Gastroesophageal sphincter (tissue), 4 donors: ENCODE measurements around the gene HLA-F. TPM values are rescaled to one million over a fixed set of nuclear protein-coding genes. Genes with fewer than 3 reads are reported as not detected.
A peak's percentile ranks its signal among the peaks of the same experiment; 100 is the strongest.

Experiments used
- ATAC-seq: fragments of 150-250 bp; one replicate; pipeline ENCODE4 v1.9.1; 2016; ENCODE audit warnings: mild to moderate bottlenecking, moderate library complexity
- H3K27ac ChIP-seq, 4 donors: fragments of 200-600 bp; sonication (generic) in 3 of 4; 1 replicate in 3 of 4; 2 replicates in 1 of 4; pipeline ENCODE4 v1.5.1; 2016 to 2019
- H3K27me3 ChIP-seq: fragments of 200-600 bp; sonication (generic); one replicate; pipeline ENCODE4 v1.5.1; 2019
- H3K36me3 ChIP-seq, 2 donors: fragments of 200-600 bp; sonication (generic); one replicate each; pipeline ENCODE4 v1.5.1; 2019; ENCODE audit warnings: control low read depth in 1 of 2
- H3K4me1 ChIP-seq, 3 donors: fragments of 200-600 bp; sonication (generic); 1 replicate in 2 of 3; 2 replicates in 1 of 3; pipeline ENCODE4 v1.5.1; 2016 to 2019; ENCODE audit warnings: control low read depth in 2 of 3
- H3K4me3 ChIP-seq, 2 donors: fragments of 200-600 bp; sonication (generic); one replicate each; pipeline ENCODE4 v1.5.1; 2019; ENCODE audit warnings: mild to moderate bottlenecking in 1 of 2, moderate library complexity in 1 of 2
- H3K9me3 ChIP-seq, 3 donors: fragments of 200-600 bp; sonication (generic); one replicate each; pipeline ENCODE4 v1.5.1; 2017 to 2019; ENCODE audit warnings: control low read depth in 2 of 3
- CTCF ChIP-seq, 4 experiments: fragments of 200-600 bp in 2 of 4; fragments of 450-650 bp in 2 of 4; sonication (generic) in 1 of 4; IDR thresholded peaks; one replicate each; pipeline ENCODE4 v1.5.1; 2017 to 2019; ENCODE audit warnings: antibody characterized with exemption in 4 of 4, mild to moderate bottlenecking in 2 of 4, moderate library complexity in 2 of 4
- EP300 ChIP-seq: sonication (generic); formaldehyde crosslinking; IDR thresholded peaks from one replicate; pipeline ENCODE4 v1.6.1; 2017; ENCODE audit warnings: antibody characterized with exemption, mild to moderate bottlenecking
- POLR2A ChIP-seq, 2 donors: fragments of 450-650 bp; IDR thresholded peaks; one replicate each; pipeline ENCODE4 v1.6.1; 2017; ENCODE audit warnings: antibody characterized with exemption in 2 of 2, mild to moderate bottlenecking in 2 of 2, moderate library complexity in 1 of 2
- POLR2AphosphoS5 ChIP-seq: sonication (generic); formaldehyde crosslinking; IDR thresholded peaks from one replicate; pipeline ENCODE4 v1.6.1; 2017; ENCODE audit warnings: antibody characterized with exemption
- WGBS, 2 donors: methylation state at CpG; one replicate each; pipeline ENCODE4 v1.1.5; 2018; ENCODE audit warnings: low coverage in 1 of 2; 5-methylcytosine and 5-hydroxymethylcytosine counted together
- total RNA-seq, 4 donors: library from RNA; depleted of rRNA; stranded (reverse); fragments of >200 nt; gene quantifications; one replicate each; pipeline ENCODE4 v1.1.0, GENCODE V29; 2016

HLA-F gene
- total RNA-seq, 4 donors from 2014 or later = 39.2 to 73.0 (median 46.4) TPM

GRCh38 chr6:29679962-29680361, 43.3 kb upstream of the HLA-F start:
- Histone ChIP-seq H3K9me3 (no peaks in the 10 kb centered on the region), H3K36me3 (no peaks in the 10 kb centered on the region), H3K4me3 (no peak overlapping the region), H3K27ac (no peak overlapping the region), H3K4me1 (no peaks in the 10 kb centered on the region), H3K27me3 (peaks cover 12% of the 10 kb centered on the region)
- 74% methylated on average over 13 of the region's 13 CpGs; no CpG with 5 or more reads in 1 of the 2 donors for WGBS, 2 donors
- TF ChIP-seq EP300 = no peak
- TF ChIP-seq POLR2A (IDR thresholded peaks at IDR 0.05) = no peak
- TF ChIP-seq POLR2AphosphoS5 = no peak
- TF ChIP-seq CTCF (IDR thresholded peaks at IDR 0.05) = no peak
- ATAC-seq = no peak

GRCh38 chr6:29680416-29680815, 42.8 kb upstream of the HLA-F start:
- ATAC-seq = no peak
- H3K36me3 ChIP-seq = no peaks in the 10 kb centered on the region
- WGBS, 2 donors = 60 to 81% methylated on average over 1 to 11 of the region's 24 CpGs
- H3K4me1 ChIP-seq = no peaks in the 10 kb centered on the region
- H3K9me3 ChIP-seq = no peaks in the 10 kb centered on the region
- no peak overlapping the region for H3K27ac ChIP-seq
- H3K27me3 ChIP-seq = peaks cover 12% of the 10 kb centered on the region
- peak overlapping the region in 1 of 2 donors; percentile 2 for H3K4me3 ChIP-seq
- TF ChIP-seq POLR2AphosphoS5 (no peak), EP300 (no peak), POLR2A (IDR thresholded peaks at IDR 0.05) (no peak), CTCF (IDR thresholded peaks at IDR 0.05) (no peak)

- H3K36me3 ChIP-seq = no peaks in the 10 kb centered on the region
- H3K27me3 ChIP-seq = peaks cover 12% of the 10 kb centered on the region
- H3K4me3 ChIP-seq = peak within 1 kb of the TSS in 1 of 2 donors; percentile 2
- TF ChIP-seq EP300 (no peak), CTCF (IDR thresholded peaks at IDR 0.05) (no peak), POLR2A (IDR thresholded peaks at IDR 0.05) (no peak), POLR2AphosphoS5 (no peak)
- H3K27ac ChIP-seq = no peak within 1 kb of the TSS
- WGBS, 2 donors = 56% methylated on average over 6 of the region's 31 CpGs; no CpG with 5 or more reads in 1 of the 2 donors
- no peaks in the 10 kb centered on the region for H3K4me1 ChIP-seq
- ATAC-seq = no peak
- no peaks in the 10 kb centered on the region for H3K9me3 ChIP-seq
Observed at GRCh38 chr6:29680904-29681303, 42.3 kb upstream of the HLA-F start, which contains the start of gene ZFP57. ZFP57 (minus strand) TSS chr6:29681152; CDS start chr6:29677003, 4,149 bp downstream.

GRCh38 chr6:29681811-29682210, 41.4 kb upstream of the HLA-F start:
- Histone ChIP-seq H3K27ac (no peak overlapping the region), H3K36me3 (no peaks in the 10 kb centered on the region), H3K4me1 (no peaks in the 10 kb centered on the region), H3K4me3 (no peak overlapping the region), H3K9me3 (no peaks in the 10 kb centered on the region), H3K27me3 (peaks cover 12% of the 10 kb centered on the region)
- no peak for ATAC-seq
- TF ChIP-seq EP300 (no peak), POLR2AphosphoS5 (no peak), POLR2A (IDR thresholded peaks at IDR 0.05) (no peak), CTCF (IDR thresholded peaks at IDR 0.05) (no peak)
- WGBS, 2 donors = 87 to 93% methylated on average over 6 to 8 of the region's 8 CpGs

GRCh38 chr6:29685718-29686326, 37.4 kb upstream of the HLA-F start:
- TF ChIP-seq POLR2A (IDR thresholded peaks at IDR 0.05) (no peak), CTCF (IDR thresholded peaks at IDR 0.05) (peak in 2 of 4 experiments; percentile 33 to 39), EP300 (no peak), POLR2AphosphoS5 (no peak)
- no peak for ATAC-seq
- Histone ChIP-seq H3K36me3 (no peaks in the 10 kb centered on the region), H3K4me3 (no peak overlapping the region), H3K9me3 (no peaks in the 10 kb centered on the region), H3K4me1 (no peaks in the 10 kb centered on the region), H3K27ac (no peak overlapping the region), H3K27me3 (peaks cover 3% of the 10 kb centered on the region)
- 48 to 96% methylated on average over 3 to 14 of the region's 15 CpGs for WGBS, 2 donors
